ENCODE measurements around the gene CUL4A. TPM values are rescaled to one million over a fixed set of nuclear protein-coding genes. Genes with fewer than 3 reads are reported as not detected.
A peak's percentile ranks its signal among the peaks of the same experiment; 100 is the strongest.

CUL4A gene
- total and polyA plus RNA-seq, 8 donors: 48.0 to 98.0 (median 87.5) TPM

- intact Hi-C loops (cut with DNase I): no loop called here
- no peak overlapping the region for H3K4me3 ChIP-seq
- DNase-seq: no peak
- H3K36me3 ChIP-seq: peaks cover 0 to 54% of the 10 kb centered on the region in 2 donors
- H3K27ac ChIP-seq: no peak overlapping the region
- no peaks in the 10 kb centered on the region for H3K9me3 ChIP-seq
- no peaks in the 10 kb centered on the region for H3K27me3 ChIP-seq
- peaks cover 4 to 35% of the 10 kb centered on the region in 2 donors for H3K4me1 ChIP-seq
- no peak for TF ChIP-seq CTCF (IDR thresholded peaks at IDR 0.05)
- ATAC-seq: no peak
Measured at GRCh38 chr13:113201815-113202214, 7.6 kb upstream of the CUL4A start.

- no peak overlapping the region for H3K4me3 ChIP-seq
- peaks cover 10 to 46% of the 10 kb centered on the region in 2 donors for H3K4me1 ChIP-seq
- DNase-seq (no peak), ATAC-seq (no peak)
- intact Hi-C loops (cut with DNase I): no loop called here
- H3K36me3 ChIP-seq: peaks cover 0 to 43% of the 10 kb centered on the region in 2 donors
- no peaks in the 10 kb centered on the region for H3K9me3 ChIP-seq
- TF ChIP-seq CTCF (IDR thresholded peaks at IDR 0.05): no peak
- no peak overlapping the region for H3K27ac ChIP-seq
- no peaks in the 10 kb centered on the region for H3K27me3 ChIP-seq
Measured at GRCh38 chr13:113202912-113203311, 6.5 kb upstream of the CUL4A start.

GRCh38 chr13:113203507-113204377 is 5.7 kb upstream of the CUL4A start:
- H3K36me3 ChIP-seq: peaks cover 0 to 34% of the 10 kb centered on the region in 2 donors
- no peak for ATAC-seq
- H3K4me1 ChIP-seq: peaks cover 10 to 47% of the 10 kb centered on the region in 2 donors
- no peak overlapping the region for H3K27ac ChIP-seq
- intact Hi-C loops (cut with DNase I): no loop called here
- peak in 1 of 4 donors; percentile 51 for DNase-seq
- H3K9me3 ChIP-seq: no peaks in the 10 kb centered on the region
- TF ChIP-seq CTCF (IDR thresholded peaks at IDR 0.05): no peak
- H3K4me3 ChIP-seq: no peak overlapping the region
- H3K27me3 ChIP-seq: no peaks in the 10 kb centered on the region

- Histone ChIP-seq H3K27me3 (no peaks in the 10 kb centered on the region), H3K4me1 (peaks cover 10 to 47% of the 10 kb centered on the region in 2 donors), H3K9me3 (no peaks in the 10 kb centered on the region), H3K4me3 (no peak overlapping the region), H3K27ac (no peak overlapping the region), H3K36me3 (peaks cover 0 to 28% of the 10 kb centered on the region in 2 donors)
- no peak for TF ChIP-seq CTCF (IDR thresholded peaks at IDR 0.05)
- intact Hi-C loops (cut with DNase I): no loop called here
- DNase-seq: peak in 1 of 4 donors; percentile 38
- ATAC-seq: no peak
Measured at GRCh38 chr13:113204378-113204734, 5.1 kb upstream of the CUL4A start.

- H3K9me3 ChIP-seq: no peaks in the 10 kb centered on the region
- peaks cover 0 to 17% of the 10 kb centered on the region in 2 donors for H3K36me3 ChIP-seq
- DNase-seq (no peak), ATAC-seq (no peak)
- intact Hi-C loops (cut with DNase I): no loop called here
- H3K4me3 ChIP-seq: no peak overlapping the region
- H3K27me3 ChIP-seq: no peaks in the 10 kb centered on the region
- no peak overlapping the region for H3K27ac ChIP-seq
- peaks cover 14 to 50% of the 10 kb centered on the region in 2 donors for H3K4me1 ChIP-seq
- TF ChIP-seq CTCF (IDR thresholded peaks at IDR 0.05): no peak
Measured at GRCh38 chr13:113205428-113205931, 3.9 kb upstream of the CUL4A start.
